ENCODE measurements around the gene PRKN.
A peak's percentile ranks its signal among the peaks of the same experiment; 100 is the strongest.

Gene PRKN

DNA sequence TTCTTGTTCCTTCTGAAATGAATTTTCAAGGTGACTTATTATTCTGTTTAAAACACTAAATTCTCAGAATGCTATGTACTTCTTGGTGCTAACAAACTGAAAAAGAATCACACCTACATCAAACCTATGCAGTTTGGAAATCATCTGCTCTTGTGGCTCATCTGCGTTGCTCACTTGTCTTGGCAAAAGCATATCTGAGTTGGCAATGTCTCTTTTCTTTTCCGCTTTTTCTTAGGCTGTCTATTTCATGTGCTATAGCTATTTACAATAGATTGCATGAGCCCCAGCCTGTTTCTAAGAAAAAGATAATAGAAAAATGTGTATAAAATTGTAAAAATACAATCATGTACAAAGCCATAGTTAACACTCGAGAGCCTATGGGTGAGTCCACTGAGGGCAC lies 1104.8 kb downstream of the PRKN start:
- DNase-seq (ENCODE audit: low read depth), result no peak
- TF ChIP-seq CTCF (IDR thresholded peaks at IDR 0.05; ENCODE audit: insufficient read depth, low read depth, low read length, missing control alignments), result no peak
- no peak overlapping the region for H3K4me3 ChIP-seq (ENCODE audit: low read length)

DNA sequence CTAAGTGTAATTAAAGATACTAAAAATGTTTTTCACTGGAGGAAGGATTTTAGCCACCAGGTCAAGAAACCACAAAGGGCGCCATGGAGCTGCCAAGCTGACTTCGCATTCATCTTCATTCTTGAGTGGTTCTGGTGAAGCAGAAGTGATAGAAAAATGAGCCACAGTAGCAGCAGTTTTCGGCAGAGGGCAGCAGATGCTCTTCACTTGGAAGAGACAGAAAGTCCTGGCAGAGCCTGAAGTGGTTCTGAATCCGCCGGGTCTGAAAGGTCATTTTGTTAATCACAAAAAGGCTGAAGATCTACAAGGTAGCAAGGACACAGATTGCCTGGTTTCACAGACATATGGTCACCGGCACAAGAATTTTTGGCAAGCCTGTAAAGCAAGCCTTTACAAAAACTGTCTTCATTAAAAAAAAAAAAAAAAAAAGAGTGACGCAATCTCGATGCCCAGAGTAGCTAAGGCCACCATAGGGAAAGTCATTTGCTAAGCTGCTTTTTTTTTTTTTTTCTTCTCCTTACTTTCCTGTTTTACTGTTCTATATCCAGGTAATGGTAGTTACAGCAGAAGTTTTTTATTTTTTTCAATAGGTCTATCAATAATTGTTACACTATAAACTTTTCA lies 1108.6 kb downstream of the PRKN start:
- peak; percentile 20 for DNase-seq (ENCODE audit: low read depth)
- peak; percentile 40 for TF ChIP-seq CTCF (IDR thresholded peaks at IDR 0.05; ENCODE audit: insufficient read depth, low read depth, low read length, missing control alignments)
- no peak overlapping the region for H3K4me3 ChIP-seq (ENCODE audit: low read length)

- H3K4me3 ChIP-seq (ENCODE audit: low read length), result no peak overlapping the region
- TF ChIP-seq CTCF (IDR thresholded peaks at IDR 0.05; ENCODE audit: insufficient read depth, low read depth, low read length, missing control alignments), result no peak
- no peak for DNase-seq (ENCODE audit: low read depth)
Observed at GRCh38 chr6:161613711-161614110, 1113.9 kb downstream of the PRKN start.

- no peak overlapping the region for H3K4me3 ChIP-seq (ENCODE audit: low read length)
- DNase-seq (ENCODE audit: low read depth), result no peak
- no peak for TF ChIP-seq CTCF (IDR thresholded peaks at IDR 0.05; ENCODE audit: insufficient read depth, low read depth, low read length, missing control alignments)
Observed at GRCh38 chr6:161608771-161609170, 1118.8 kb downstream of the PRKN start.

- no peak for TF ChIP-seq CTCF (IDR thresholded peaks at IDR 0.05; ENCODE audit: insufficient read depth, low read depth, low read length, missing control alignments)
- no peak overlapping the region for H3K4me3 ChIP-seq (ENCODE audit: low read length)
- no peak for DNase-seq (ENCODE audit: low read depth)
Observed at GRCh38 chr6:161607696-161608297, 1119.8 kb downstream of the PRKN start.

DNA sequence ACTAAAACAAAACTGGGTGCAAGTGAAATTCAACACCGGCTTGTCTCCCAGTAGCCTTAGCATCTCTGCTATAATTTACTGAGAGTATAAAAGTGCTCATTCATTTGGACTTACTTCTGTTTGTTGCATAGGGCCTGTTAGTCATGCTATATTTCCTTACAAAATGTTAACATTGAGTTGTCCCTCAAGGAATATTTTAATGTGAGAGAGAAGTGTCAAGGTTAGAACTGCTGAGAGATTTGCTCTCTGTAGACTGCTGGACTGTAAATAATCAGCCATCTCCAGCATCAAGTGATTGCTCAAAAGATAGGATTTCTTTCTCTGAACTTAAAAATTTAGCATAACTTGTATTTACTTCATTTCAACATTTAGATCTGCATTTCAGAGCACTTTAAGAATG lies 1125.2 kb downstream of the PRKN start:
- no peak for TF ChIP-seq CTCF (IDR thresholded peaks at IDR 0.05; ENCODE audit: insufficient read depth, low read depth, low read length, missing control alignments)
- no peak overlapping the region for H3K4me3 ChIP-seq (ENCODE audit: low read length)
- no peak for DNase-seq (ENCODE audit: low read depth)

DNA sequence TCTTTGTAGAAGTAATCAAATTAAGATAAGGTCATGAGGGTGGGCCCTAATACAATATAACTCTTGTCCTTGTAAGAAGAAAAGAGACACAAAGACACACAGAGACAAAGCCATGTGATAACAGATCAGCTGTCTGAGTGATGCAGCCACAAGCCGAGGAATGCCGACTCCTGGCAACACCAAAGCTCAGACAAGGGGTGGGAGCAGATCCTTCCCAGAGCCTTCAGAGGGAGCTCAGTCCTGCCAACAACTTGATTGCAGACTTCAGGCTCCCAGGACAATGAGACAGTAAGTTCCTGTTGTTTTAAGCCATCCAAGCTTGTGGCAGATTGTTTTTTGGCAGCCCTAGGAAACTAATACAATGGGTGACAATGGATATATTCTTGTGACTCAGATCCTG lies 1128.7 kb downstream of the PRKN start:
- no peak overlapping the region for H3K4me3 ChIP-seq (ENCODE audit: low read length)
- no peak for DNase-seq (ENCODE audit: low read depth)
- no peak for TF ChIP-seq CTCF (IDR thresholded peaks at IDR 0.05; ENCODE audit: insufficient read depth, low read depth, low read length, missing control alignments)

Measured in epithelial cell of esophagus (primary cell).